Forelimb muscle (tissue), 1 donor: ENCODE data around the gene PDLIM4. TPM values are rescaled to one million over a fixed set of nuclear protein-coding genes. Genes with fewer than 3 reads are reported as not detected.

Experiments
- DNase-seq: peaks from one replicate; pipeline ENCODE4 v3.0.0-alpha.2; 2013; ENCODE audit warnings: low read depth
- polyA plus RNA-seq: library from polyadenylated mRNA; unstranded; fragments of 120-200 nt; gene quantifications from one replicate; pipeline ENCODE4 v1.2.1, GENCODE V29; 2013; ENCODE audit not compliant: insufficient read length

Gene PDLIM4
- polyA plus RNA-seq, 1 donor, result 66.2 TPM

DNA sequence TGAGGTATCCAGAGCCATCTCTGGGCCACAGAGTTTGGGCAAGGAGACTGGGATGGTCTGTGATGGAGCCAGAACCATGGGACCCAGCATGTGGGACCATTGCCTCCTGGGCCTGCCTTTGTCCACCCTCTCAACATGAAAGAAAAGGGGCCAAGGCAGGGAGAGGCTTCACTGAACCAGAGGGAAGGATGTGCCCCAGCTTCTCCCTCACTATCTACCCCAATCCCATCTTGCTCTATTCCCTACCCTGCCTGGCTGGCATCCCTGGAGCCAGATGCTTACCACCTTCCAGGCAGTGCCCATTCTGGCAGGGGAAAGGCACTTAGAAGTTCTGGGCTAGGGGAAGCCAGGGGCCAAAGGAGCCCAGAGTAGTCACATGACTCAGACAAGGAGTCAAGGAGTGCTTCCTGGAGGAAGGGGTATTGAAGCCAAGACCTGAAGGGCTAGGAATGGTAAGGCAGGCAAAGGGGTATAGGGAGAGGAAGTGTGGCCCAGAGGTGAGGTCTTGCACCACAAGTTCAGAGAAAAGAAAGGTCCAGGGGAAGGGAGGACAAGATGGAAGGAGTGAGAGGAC lies 9.8 kb downstream of the PDLIM4 start:
- no peak for DNase-seq

GRCh38 chr5:132267931-132268768 lies 10.7 kb downstream of the PDLIM4 start:
- no peak for DNase-seq

- no peak for DNase-seq
These were observed 11.5 kb downstream of the PDLIM4 start for GRCh38 chr5:132268769-132269551.

GRCh38 chr5:132269635-132270334 lies 12.3 kb downstream of the PDLIM4 start:
- no peak for DNase-seq

DNA sequence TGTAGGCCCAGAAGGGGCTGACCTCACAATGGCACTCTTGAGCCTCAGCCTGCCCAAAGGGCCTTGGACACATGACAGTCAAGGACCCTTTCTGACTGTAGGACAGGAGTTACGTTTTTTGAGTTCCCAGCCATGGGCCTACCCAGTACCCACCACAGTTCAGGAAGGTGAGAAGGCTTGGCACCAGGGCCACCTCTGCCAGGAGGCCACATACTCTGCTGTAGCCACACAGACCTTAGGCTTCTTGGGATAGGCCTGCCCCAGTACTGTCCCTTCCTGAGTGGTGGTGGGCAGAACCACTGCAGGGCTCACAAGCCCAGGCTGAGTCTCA lies 12.8 kb downstream of the PDLIM4 start:
- no peak for DNase-seq

DNA sequence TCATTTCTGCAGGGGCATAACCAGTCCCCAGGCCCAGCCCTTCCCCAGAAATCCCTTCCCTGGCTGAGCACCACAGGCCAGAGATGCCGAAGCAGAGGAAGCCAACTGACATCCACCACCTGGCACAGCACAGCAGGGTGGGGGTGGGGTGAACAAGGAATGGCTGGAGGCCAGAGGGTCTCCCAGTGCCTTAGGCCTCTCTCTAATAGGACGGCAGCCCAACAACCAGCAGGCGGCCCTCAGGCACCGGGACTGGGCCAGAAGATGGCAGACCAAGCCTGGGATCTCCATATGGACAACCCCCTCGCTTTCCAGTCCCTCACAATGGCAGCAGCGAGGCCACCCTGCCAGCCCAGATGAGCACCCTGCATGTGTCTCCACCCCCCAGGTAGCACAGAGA lies 13.2 kb downstream of the PDLIM4 start:
- no peak for DNase-seq

DNA sequence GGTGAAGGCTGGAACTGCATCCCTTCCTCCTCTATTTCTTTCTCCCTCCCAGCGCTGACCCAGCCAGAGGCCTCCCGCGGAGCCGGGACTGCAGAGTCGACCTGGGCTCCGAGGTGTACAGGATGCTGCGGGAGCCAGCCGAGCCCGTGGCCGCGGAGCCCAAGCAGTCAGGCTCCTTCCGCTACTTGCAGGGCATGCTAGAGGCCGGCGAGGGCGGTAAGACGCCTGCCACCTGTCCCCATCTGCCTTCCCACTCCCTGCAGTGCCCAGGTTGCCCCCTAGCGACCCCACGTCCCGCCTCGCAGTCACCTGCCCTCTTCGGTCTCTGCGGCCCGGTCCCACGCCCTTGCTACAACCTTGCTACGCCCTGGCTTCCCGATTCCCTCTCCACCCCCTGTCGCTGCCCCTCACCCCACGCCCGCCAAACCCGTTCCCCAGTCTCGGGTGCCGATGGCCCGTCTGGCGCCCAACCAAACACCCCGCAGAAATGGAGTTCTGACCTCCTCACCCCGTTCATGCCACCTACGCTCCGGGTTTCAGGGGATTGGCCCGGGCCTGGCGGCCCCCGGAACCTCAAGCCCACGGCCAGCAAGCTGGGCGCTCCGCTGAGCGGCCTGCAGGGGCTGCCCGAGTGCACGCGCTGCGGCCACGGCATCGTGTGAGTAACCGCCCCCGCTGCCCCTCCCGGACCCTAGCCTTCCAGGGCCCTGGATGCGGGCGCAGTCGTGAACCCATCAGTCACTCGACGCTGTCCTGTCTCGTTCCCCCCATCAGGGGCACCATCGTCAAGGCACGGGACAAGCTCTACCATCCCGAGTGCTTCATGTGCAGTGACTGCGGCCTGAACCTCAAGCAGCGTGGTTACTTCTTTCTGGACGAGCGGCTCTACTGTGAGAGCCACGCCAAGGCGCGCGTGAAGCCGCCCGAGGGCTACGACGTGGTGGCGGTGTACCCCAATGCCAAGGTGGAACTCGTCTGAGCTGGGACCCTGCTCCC lies 14.1 kb downstream of the PDLIM4 start:
- DNase-seq, result no peak

DNA sequence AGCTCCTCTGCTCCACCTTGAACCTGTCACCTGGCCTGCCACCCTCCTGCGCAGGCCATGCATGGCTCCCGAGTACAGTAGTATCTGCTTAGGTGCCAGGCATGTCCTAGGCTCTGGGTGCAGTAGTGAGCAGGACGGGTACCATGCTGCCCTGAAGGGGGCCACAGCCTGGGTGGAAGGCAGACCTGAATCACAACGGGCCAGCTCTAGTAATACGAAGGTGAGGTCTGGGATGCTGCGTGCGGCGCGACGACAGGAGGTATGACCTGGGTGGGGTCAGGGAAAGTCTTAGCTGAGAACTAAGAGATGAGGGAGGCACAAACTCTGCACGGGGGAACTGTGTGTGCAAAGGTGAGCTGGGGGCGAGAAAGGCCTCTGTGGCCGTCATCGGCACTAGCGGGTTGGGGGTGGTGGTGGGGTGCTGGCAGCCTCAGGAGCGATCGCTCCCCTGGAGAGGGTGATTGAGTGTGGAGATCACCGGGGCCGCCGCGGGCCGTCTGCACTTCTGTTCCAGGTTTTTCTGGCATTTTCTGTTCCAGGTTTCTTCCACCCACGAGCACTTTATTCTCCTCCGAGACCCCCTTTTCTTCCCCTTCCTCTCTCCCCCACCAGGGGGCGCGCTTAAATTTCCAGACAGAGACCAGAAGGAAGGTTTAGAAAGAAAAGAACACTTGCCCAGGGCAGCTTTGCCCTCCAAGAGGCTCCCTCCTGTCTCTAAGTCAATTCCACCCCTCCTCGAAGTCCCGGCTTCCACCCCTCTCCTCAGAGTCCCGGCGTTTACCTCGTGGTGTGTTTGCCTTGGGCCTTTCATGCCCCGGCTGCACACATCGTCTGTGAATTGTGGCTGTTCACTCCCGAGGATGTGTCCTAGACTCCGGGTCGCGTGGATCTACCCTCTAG lies 15.1 kb downstream of the PDLIM4 start:
- DNase-seq, result no peak

- DNase-seq, result no peak
These were observed 16.1 kb downstream of the PDLIM4 start for GRCh38 chr5:132273631-132274030.

- DNase-seq, result no peak
These were observed 16.7 kb downstream of the PDLIM4 start for GRCh38 chr5:132274050-132274792.

GRCh38 chr5:132275367-132276220 lies 18.1 kb downstream of the PDLIM4 start:
- DNase-seq, result no peak

- peak; percentile 38 for DNase-seq
These were observed 19.8 kb downstream of the PDLIM4 start for GRCh38 chr5:132277256-132277655.

GRCh38 chr5:132277971-132278853 lies 20.7 kb downstream of the PDLIM4 start:
- DNase-seq, result no peak

GRCh38 chr5:132279801-132280200 lies 22.3 kb downstream of the PDLIM4 start:
- DNase-seq, result no peak

DNA sequence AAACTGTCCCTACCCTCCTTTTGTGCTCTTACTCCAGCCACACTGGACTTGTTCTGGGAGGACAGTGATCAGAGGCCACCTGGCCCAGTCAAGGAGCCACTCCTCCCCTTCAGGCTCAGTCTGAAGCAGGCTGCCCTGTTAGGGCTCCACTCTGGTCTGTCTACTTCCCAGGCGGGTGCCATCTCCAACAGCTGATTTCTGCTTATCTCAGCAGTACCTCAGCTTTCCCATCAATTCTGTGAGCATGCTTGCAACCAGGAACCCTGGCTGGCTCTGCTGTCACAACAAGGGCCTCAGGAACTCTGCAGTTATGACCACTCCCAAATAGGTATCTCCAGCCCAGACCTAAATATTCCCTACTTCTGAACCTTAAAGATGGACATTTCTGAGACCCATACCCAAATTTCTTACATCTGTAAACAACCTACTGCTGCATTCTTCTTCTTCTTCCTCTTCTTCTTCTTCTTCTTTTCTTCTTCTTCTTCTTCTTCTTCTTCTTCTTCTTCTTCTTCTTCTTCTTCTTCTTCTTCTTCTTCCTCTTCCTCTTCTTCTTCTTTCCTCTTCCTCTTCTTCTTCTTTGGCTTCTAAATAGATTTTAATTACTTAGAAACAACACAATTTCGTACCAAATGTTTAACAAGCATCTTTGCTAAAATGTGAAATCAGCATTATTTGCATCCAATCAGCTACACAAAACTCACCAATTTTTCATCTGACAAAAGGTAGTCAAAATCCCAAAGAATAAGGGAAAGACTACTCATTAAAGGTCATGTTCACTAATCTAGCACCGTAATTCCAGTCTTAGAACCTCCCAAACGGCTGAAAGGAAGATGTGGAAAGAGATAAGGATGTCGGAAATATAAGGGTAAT lies 23.1 kb downstream of the PDLIM4 start:
- no peak for DNase-seq
